Epidermal melanocyte (primary cell): ENCODE data around the gene SLC25A42.
A peak's percentile ranks its signal among the peaks of the same experiment; 100 is the strongest.
"Not testable (repeated sequence)": the region's sequence is repeated elsewhere in the genome, so short reads cannot be mapped to it uniquely, and the experiment has no call there.

ENCODE experiments used
- DNase-seq: peaks from one replicate; pipeline ENCODE4 v3.0.0; 2011; ENCODE audit warnings: low spot score; ENCODE audit not compliant: insufficient read length

Gene SLC25A42

DNA sequence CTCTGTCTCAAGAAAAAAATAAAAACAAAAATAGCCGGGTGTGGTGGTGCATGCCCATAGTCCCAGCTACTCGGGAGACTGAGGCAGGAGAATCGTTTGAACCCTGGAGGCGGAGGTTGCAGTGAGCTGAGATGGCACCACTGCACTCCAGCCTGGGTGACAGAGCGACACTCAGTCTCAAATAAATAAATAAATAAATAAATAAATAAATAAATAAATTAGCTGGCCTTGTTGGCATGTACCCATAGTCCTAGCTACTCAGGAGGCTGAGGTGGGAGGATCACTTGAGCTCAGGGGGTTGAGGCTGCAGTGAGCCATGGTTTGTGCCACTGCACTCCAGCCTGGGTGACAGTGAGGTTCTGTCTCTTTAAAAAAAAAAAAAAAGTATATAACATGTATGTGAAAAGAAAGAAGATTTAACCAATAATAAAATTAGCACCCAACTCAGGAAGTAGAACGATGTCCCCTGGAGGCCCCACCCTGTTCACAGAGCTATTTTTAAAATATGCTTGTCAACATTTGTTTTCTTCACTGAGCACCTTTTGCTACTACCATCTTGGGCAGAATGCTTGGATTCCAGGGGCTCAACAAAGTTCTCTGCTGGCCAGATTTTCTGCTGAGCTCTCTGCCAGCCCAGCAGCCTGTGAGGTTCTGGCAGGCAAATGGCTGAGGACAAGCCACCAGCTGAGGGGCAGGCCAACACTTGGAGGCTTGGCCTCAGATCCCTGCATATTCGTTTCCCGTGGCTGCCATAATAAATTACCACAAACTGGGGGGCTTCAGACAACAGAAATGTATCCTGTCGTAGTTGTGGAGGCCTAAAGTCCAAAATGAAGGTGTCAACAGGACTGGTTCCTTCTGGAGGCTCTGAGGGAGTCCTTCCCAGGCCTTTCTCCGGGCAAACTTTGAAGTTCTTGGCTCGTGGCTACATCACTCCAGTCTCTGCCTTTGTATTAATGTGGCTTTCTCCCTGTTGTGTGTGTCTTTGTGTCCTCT, 5.2 kb downstream of the SLC25A42 start:
- DNase-seq, result no peak

DNA sequence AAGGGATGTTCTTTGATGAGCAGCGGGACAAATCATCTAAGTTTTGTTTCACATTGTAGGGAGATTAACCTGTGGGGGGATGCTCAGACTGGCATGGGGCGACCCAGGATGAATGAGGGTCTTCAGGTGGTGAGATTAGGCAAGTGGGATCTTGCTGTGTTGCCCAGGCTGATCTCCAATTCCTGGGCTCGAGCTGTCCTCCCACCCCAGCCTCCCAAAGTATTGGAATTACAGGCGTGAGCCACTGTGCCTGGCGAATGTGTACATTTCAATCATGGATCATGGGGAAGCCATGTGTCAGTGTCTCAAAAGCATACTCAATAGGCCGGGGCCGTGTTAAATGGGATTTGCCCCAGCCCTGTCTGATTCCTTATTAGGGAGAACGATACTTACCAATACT, 8.1 kb downstream of the SLC25A42 start:
- DNase-seq, result no peak

DNA sequence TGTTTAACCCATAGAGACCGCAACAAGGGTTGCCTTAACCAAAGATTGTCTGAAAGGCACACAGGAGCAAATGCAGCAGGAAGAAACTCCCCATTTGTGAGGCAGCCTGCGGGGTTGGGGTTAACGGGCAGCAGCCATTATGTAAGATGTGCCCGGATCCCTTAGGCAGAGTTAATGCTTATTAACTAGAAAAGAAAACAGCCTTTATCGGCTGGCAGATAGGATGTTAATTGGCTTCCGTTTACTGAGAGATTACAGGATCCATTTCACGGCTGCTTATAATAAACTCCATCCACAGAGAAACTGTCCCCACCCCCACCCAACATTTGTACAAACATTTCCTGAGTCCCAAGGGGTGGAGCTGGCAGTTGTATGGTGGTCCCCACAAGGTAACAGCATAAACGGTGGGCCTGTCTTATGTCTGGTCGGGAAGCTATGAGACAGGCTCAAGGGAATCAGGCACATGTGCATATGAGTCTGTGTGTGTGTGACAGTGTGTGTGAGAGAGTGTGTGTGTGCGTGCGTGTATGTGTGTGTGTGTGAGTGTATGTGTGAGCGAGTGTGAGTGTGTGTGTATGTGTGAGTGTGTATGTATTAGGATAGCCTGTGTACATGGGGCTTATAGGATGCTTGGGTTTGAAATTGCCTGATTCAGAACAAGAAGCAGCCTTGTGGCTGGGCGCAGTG, 10.5 kb downstream of the SLC25A42 start:
- no peak for DNase-seq

DNA sequence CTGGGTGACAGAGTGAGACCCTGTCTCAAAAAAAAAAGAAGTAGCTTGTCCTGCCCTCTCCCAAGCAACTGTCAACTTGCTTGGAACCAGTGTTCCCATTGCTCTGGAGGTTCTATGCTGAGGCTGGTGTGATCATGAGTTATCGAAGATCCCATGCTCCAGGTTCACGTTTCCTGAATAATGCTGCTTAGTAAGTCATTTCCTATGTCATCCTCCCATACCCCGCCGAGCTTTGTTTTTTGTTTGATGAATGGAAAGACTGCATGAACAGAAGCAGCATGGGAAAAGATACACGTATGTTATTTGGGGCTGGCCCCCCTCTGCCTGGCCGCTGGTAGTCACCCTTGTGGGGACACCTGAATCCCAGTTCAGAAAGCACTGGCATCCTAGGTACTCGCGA, 11.3 kb downstream of the SLC25A42 start:
- no peak for DNase-seq

DNA sequence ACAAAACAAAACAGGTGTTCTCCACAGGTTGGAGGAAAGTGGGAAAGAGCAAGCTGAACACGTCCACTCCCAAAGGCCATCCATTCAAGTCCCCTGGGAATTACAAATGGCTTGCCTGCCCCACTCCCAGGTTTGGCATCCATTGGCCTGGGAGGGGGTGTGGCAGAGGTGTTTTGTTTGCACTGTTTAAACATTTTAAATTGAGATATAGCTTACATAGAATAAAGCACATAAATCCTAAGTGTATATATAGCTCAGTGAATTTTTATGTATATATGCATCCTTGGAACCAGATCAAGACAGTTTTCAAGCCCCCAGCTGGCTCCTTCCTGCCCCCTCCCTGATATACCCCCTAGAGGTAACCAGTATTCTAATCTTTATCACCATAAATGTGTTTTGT, 12.7 kb downstream of the SLC25A42 start:
- no peak for DNase-seq

DNA sequence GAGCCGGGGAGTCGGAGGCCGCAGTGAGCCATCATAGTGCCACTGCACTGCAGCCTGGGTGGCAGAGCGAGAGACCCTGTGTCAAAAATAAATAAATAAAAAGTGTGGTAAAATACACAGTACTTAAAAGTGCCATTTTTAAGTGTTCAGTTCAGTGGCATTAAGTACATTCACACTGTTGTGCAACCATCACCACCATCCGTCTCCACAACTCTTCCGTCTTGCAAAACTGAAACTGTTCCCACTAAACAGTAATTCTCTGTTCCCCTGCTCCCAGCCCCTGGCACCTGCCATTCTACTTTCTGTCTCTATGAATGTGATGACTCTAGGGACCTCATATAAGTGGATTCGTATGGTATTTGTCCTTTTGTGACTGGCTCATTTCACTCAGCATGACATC, 13.3 kb downstream of the SLC25A42 start:
- no peak for DNase-seq

DNA sequence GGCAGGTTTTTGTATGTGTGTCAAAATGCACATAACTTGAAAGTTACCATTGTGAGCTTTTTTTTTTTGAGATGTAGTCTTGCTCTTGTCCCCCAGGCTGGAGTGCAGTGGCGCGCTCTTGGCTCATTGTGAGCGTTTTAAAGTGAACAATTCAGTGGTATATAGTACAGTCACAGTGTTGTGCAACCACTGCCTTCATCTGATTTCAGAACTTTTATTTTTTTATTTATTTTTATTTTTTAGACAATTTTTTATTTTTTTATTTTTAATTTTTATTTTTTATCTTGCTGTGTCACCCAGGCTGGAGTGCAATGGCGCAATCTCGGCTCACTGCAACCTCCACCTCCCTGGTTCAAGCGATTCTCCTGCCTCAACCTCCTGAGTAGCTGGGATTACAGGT, 15.0 kb downstream of the SLC25A42 start:
- no peak for DNase-seq

DNA sequence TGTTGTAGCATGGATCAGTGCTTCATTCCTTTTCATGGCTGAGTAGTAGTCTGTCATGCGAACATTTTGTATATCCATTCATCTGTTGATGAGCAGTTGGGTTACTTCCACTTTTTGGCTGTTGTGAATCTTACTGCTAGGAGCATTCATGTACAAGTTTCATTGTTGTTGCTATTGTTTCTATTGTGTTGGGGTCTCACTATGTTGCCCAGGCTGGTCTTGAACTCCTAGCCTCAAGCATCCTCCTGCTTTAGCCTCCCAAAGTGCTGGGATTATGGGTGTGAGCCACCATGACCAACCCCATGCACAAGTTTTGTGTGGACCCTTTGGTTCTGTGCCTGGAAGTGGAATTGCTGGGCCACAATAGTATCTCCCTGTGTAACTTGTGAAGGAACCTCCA, 15.8 kb downstream of the SLC25A42 start:
- DNase-seq, result no peak

DNA sequence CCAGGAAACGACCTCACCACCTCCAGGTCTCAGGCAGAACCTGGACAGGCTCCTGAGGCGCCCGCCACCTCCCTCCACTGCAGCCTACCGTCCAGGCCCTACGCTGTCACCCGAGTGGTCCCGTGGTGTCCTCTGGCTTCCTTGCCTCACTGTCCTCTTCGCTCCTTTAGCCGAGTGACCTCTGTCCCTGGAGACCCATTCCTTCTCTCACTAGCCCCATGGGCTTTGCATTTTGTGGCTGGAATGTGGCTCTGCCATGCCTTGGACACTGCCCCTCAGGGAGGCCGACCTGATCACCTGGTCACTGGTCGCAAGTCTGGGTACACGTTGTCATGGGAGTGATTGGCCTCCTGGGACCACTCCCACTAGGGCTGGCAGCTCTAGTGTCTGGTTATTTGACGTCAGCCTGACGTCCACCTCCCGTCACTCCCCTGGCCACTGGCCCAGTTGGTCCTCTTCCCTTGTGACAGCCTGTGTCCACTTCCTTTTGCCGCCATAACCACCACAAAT, 17.9 kb downstream of the SLC25A42 start:
- no peak for DNase-seq

DNA sequence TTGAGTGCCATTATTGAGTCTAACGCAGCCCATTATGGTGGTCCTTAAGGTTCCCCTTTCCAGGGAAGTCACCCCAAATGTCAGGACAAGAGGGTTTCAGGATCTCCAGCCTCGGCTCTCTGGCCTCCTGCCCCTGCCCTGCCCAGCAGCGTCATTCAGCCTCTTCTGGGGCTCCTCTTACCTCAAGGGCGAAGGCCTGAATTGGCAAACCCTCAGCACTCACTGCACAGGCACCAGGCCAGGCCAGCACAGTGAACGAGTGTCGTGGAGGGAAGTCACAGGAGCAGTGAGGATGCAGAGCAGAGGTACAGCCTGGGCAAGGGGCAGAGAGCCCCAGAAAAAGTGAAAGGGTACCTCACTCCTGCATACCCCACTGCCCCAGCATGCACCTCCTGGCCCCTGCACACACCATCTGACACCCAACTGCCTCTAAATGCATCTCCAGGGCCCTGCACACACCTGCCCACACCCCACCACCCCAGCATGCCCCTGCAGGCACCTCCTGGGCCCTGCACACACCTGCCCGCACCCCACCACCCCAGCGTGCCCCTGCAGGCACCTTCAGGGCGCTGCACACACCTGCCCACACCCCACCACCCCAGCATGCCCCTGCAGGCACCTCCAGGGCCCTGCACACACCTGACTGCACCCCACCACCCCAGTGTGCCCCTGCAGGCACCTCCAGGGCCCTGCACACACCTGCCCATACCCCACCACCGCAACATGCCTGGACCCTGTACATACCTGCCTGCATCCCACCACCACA, 19.8 kb downstream of the SLC25A42 start:
- DNase-seq, result no peak

DNA sequence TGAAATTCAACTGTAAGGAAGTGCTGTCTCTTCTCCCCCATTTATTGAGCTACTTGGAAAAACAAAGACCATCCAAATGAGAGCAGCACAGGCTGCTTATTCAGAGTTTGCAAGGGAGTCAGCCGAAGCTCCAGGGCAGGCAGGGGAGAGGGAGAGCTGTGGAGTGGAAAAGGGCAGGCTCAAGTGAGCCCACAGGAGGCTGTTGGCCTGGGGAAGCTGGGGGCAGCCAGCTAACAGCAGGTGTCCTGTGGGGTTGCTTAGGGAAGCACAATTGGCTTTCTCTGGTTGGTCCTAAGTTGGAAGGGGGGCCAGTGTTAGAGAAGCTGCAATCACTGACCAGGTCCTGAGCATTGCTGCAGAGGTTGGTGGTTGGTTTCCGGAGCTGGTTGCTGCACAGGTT, 23.9 kb downstream of the SLC25A42 start:
- DNase-seq, result no peak

DNA sequence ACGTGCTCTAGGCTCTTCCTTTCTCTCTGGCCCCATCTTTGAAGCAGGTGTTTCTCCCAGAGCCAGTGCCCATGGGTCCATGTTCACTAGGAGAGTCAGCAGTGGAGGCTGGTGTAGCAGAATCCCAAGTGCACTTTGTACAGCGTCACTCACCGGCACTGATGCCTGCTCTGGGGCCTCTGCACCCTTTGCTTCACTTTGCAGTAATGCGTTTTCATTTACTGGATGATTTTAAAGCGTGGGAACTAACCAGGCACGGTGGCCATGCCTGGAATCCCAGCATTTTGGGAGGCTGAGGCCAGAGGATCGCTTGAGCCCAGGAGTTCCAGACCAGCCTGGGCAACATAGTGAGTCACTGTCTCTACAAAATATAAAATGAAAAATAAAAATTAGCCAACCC, 30.7 kb downstream of the SLC25A42 start:
- no peak for DNase-seq

DNA sequence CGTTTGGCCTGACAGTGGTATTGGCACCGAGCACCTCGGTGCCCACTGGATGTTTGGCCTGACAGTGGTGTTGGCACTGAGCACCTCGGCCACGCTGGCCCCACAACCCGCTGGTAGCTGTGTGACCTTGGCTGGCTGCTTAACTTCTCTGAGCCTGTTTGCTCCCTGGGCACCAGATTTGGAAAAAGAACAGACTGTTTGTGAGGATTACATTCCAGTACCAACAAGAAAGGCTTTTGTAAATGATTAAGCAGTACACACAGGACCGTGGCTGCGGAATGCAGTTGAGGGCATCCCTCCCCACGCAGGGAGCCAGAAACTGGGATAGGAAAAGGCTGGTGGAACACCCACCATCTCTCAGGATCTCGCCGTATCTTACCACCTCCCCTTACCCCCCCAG, 31.9 kb downstream of the SLC25A42 start:
- DNase-seq, result no peak

DNA sequence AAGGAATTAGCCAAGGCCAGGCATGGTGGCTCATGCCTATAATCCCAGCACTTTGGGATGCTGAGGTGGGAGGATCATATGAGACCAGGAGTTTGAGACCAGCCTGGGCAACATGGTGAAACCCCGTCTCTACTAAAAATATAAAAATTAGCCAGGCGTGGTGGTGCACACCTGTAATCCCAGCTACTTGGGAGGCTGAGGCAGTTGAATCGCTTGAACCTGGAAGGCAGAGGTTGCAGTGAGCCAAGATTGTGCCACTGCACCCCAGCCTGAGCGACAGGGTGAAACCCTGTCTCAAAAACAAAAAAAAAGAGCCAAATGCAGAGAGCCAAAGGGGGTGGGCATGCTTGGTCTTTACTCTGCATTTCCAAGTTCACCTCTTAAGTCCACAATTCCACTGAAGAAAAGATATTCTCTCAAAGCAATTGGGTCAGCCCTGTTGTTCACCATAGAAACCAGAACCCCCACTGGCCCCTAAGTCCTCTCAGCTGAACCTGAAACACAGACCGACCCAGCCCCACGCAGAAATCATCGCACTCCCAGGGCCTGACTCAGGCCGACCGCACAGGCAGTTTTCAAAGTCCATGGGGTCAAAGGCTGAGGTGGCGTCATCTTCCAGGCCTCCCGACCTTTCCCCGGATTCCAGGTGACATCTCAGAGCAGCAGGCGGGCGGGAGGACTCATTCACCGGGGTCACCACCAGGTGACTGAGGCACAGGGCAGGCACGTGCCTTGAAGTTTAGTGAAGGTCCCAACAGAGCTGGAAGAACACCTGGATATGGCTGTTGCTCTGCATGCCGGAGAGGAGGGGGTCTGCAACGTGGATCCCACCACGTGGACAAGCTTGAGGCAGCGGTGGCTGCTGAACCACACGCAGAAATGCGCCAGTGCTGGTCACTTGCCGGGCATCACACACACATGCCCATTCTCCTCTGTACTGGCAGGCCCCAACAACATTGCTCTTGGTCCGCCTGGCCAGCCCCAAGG, 33.1 kb downstream of the SLC25A42 start:
- no peak for DNase-seq

DNA sequence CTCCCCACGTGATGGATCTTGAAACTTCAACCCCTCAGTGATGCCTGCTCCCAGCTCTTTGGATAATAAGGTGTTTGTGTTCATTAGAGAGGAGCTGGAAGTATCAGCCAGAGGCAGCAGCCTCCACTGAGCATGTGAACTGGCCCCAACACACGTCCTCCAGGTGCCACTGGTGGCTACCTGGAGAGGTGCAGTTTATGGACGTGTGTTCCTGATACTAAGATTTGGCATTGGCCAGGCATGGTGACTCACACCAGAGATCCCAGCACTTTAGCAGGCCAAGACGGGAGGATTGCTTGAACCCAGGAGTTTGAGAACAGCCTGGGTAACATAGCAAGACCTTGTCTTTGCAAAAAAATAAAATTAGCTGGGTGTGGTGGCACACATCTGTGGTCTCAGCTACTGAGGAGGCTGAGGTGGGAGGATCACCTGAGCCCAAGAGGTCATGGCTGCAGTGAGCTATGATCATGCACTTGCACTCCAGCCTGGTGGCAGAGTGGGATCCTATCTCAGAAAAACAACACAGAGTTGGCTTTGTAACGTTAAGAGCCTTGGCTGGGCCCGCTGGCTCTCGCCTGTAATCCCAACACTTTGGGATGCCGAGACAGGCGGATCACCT, 34.4 kb downstream of the SLC25A42 start:
- peak; percentile 43 for DNase-seq

DNA sequence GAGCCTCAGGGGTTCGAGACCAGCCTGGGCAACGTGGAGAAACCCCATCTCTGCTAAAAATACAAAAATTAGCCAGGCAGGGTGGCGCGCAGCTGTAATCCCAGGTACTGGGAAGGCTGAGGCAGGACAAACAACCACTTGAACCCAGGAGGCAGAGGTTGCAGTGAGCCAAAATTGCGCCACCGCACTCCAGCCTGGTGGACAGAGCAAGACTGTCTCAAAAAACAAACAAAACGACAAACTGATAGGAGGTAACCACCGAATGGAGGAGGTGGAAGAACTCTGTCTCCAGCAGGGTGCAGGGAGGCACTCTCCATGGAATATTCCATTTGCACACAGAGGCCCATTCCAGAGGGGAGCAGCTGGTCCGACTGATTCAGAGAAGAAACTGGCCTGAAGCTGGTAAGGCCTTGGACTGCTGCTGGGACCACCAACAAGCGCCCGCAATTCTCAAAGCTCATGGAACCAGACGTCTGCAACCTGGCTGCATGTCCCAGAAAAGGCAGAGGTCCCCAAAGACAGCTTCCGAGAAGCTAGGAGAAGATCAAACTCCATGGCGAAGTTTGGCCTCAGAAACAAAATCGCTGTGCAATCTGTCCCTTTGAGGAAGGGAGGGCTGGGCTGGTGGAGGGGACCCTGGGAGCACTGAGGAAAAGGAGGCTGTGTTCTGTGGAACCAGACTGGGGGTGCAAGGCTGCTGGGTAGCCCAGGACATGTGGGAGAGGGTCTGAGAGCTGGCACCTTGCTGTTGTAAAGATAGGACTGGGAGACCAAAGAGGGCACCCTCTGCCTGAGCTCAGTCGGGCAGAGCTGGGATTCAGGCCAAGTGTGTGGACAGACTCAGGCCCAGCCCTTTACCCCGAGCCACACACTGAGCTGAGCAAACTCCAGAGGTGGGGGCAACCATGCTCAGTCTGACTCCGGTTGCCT, 35.2 kb downstream of the SLC25A42 start:
- no peak for DNase-seq

DNA sequence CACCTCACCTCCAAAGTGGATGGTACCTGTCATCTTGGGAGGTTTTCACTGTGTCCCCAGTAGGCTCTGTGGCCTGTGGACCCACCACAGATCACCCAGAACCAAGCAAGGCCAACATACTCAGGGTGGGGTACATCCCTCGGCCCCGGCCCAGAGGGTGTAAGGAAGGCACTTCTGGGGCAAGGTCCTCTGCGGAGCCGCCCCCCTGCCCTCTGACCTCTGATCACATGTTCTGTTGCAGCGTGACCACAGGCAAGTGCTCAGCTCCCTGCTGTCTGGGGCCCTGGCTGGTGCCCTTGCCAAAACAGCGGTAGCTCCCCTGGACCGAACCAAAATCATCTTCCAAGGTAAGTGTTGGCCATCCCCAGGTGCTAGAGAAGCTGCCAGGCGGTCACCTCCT, 37.7 kb downstream of the SLC25A42 start:
- DNase-seq, result no peak

DNA sequence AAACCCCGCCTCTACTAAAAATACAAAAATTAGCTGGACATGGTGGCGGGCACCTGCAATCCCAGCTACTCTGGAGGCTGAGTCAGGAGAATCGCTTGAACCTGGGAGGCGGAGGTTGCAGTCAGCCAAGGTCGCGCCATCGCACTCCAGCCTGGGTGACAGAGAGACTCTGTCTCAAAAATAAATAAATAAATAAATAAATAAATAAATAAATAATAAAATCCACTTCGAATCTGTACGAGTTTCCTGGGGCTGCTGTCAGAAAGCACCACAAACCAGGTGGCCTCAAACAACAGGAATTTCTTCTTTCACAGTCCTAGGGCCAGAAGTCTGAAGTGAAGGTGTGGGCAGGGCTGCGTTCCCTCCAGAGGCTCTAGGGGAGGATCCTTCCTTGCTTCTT, 38.8 kb downstream of the SLC25A42 start:
- not testable (repeated sequence) for DNase-seq

DNA sequence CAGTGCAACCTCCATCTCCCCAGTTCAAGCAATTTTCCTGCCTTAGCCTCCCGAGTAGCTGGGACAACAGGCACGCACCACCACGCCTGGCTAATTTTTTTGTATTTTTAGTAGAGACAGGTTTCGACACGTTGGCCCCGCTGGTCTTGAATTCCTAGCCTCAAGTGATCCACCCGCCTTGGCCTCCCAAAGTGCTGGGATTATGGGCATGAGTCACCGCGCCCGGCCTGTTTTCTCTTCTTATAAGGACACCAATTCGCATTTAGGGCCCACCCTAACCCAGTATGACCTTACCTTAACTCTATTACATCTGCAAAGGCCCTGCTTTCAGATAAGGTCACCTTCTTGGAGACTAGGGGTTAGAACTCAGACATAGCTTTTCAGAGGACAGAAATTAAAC, 39.4 kb downstream of the SLC25A42 start:
- DNase-seq, result no peak
